GM23338 (cell line): ENCODE data around the gene GYPE. TPM values are rescaled to one million over a fixed set of nuclear protein-coding genes. Genes with fewer than 3 reads are reported as not detected.

ENCODE experiments used
- ATAC-seq: fragments of 200-7000 bp; cut with Tn5 transposase; 3 replicates; pipeline ENCODE4 v1.9.1; 2020
- DNase-seq: peaks from one replicate; pipeline ENCODE4 v3.0.0-alpha.2; 2015; ENCODE audit warnings: low spot score
- H2AFZ ChIP-seq: fragments of 200-600 bp; sonication (generic); 2 replicates; pipeline ENCODE4 v1.8.0; 2016; ENCODE audit warnings: antibody characterized with exemption, mild to moderate bottlenecking, moderate library complexity
- H3F3A ChIP-seq: fragments of 200-600 bp; sonication (generic); replicated peaks from 2 replicates; pipeline ENCODE4 v1.8.0; 2017; ENCODE audit warnings: antibody characterized with exemption, mixed run types, low read depth
- H3K27ac ChIP-seq: fragments of 200-600 bp; sonication (generic); 2 replicates; pipeline ENCODE4 v1.6.1; 2016; ENCODE audit warnings: low read depth
- H3K27me3 ChIP-seq: fragments of 200-600 bp; sonication (generic); 2 replicates; pipeline ENCODE4 v1.8.0; 2016; ENCODE audit warnings: mild to moderate bottlenecking, mixed run types, moderate library complexity; ENCODE audit not compliant: insufficient read depth
- H3K36me3 ChIP-seq: fragments of 200-600 bp; sonication (generic); 2 replicates; pipeline ENCODE4 v1.8.0; 2016; ENCODE audit warnings: mild to moderate bottlenecking; ENCODE audit not compliant: insufficient read depth
- H3K4me1 ChIP-seq: fragments of 200-600 bp; sonication (generic); 2 replicates; pipeline ENCODE4 v1.8.0; 2016; ENCODE audit warnings: mild to moderate bottlenecking, moderate library complexity; ENCODE audit not compliant: insufficient read depth
- H3K4me2 ChIP-seq: fragments of 200-600 bp; sonication (generic); 2 replicates; pipeline ENCODE4 v1.7.1; 2017; ENCODE audit warnings: mixed run types
- H3K4me3 ChIP-seq: fragments of 200-600 bp; sonication (generic); 2 replicates; pipeline ENCODE4 v1.6.1; 2016; ENCODE audit warnings: mixed run types
- H3K79me2 ChIP-seq: fragments of 200-600 bp; sonication (generic); replicated peaks from 2 replicates; pipeline ENCODE4 v1.8.0; 2017; ENCODE audit warnings: mild to moderate bottlenecking; ENCODE audit not compliant: insufficient read depth
- H3K9me2 ChIP-seq: fragments of 200-600 bp; sonication (generic); 2 replicates; pipeline ENCODE4 v1.8.0; 2017; ENCODE audit not compliant: insufficient read depth
- H4K20me1 ChIP-seq: fragments of 200-600 bp; sonication (generic); replicated peaks from 2 replicates; pipeline ENCODE4 v1.8.0; 2017; ENCODE audit warnings: mild to moderate bottlenecking; ENCODE audit not compliant: insufficient read depth
- H3K27ac Mint-ChIP-seq: 2 replicates; pipeline ENCODE4 v1.8.0; 2020; ENCODE audit warnings: inconsistent platforms, mild to moderate bottlenecking, moderate library complexity, mixed read lengths
- H3K27me3 Mint-ChIP-seq: 3 replicates; pipeline ENCODE4 v1.8.0; 2022; ENCODE audit warnings: low read depth, mild to moderate bottlenecking, moderate library complexity, mixed read lengths, inconsistent platforms; ENCODE audit not compliant: insufficient read depth, poor library complexity
- H3K36me3 Mint-ChIP-seq: 3 replicates; pipeline ENCODE4 v1.8.0; 2021; ENCODE audit warnings: low read depth, mild to moderate bottlenecking, inconsistent platforms, moderate library complexity, mixed read lengths
- H3K4me1 Mint-ChIP-seq: 3 replicates; pipeline ENCODE4 v1.8.0; 2020; ENCODE audit warnings: mild to moderate bottlenecking, inconsistent platforms, mixed read lengths
- H3K4me3 Mint-ChIP-seq: 3 replicates; pipeline ENCODE4 v1.8.0; 2021; ENCODE audit warnings: moderate library complexity, mild to moderate bottlenecking, inconsistent platforms, mixed read lengths
- H3K9me3 Mint-ChIP-seq: 3 replicates; pipeline ENCODE4 v1.8.0; 2020; ENCODE audit warnings: moderate library complexity, mild to moderate bottlenecking, inconsistent platforms, mixed read lengths
- CREB1 ChIP-seq: fragments of 250-450 bp; sonication (Bioruptor Pico); IDR thresholded peaks from 2 replicates; pipeline ENCODE4 v1.5.0; 2020; ENCODE audit warnings: low read depth, mild to moderate bottlenecking, moderate library complexity
- CTCF ChIP-seq, 2 experiments: fragments of 200-600 bp in 1 of 2; sonication (generic) in 1 of 2; conservative IDR thresholded peaks; 2 replicates each; pipeline versions ENCODE4 v1.5.1 to v1.6.1; 2016 to 2017; ENCODE audit warnings: antibody characterized with exemption in 2 of 2, low read depth in 2 of 2, mild to moderate bottlenecking in 2 of 2, moderate library complexity in 1 of 2
- ETS1 ChIP-seq: IDR thresholded peaks from 2 replicates; pipeline ENCODE4 v1.6.1; 2016; ENCODE audit warnings: antibody characterized with exemption
- EZH2 ChIP-seq: fragments of 200-600 bp; sonication (generic); IDR thresholded peaks from one replicate; pipeline ENCODE4 v1.8.0; 2017; ENCODE audit warnings: antibody characterized with exemption, mild to moderate bottlenecking, low read depth; ENCODE audit not compliant: unreplicated experiment
- EZH2phosphoT487 ChIP-seq: fragments of 200-600 bp; sonication (generic); IDR thresholded peaks from one replicate; pipeline ENCODE4 v1.8.1; 2018; ENCODE audit warnings: antibody characterized with exemption; ENCODE audit not compliant: unreplicated experiment
- JUNB ChIP-seq: IDR thresholded peaks from one replicate; pipeline ENCODE4 v1.6.1; 2016; ENCODE audit warnings: antibody characterized with exemption; ENCODE audit not compliant: unreplicated experiment
- NANOG ChIP-seq: IDR thresholded peaks from 2 replicates; pipeline ENCODE4 v1.6.1; 2016; ENCODE audit warnings: antibody characterized with exemption, borderline replicate concordance
- REST ChIP-seq: IDR thresholded peaks from one replicate; pipeline ENCODE4 v1.6.1; 2018; ENCODE audit warnings: antibody characterized with exemption; ENCODE audit not compliant: unreplicated experiment
- STAT1 ChIP-seq: IDR thresholded peaks from one replicate; pipeline ENCODE4 v1.6.1; 2016; ENCODE audit warnings: antibody characterized with exemption; ENCODE audit not compliant: unreplicated experiment
- ZNF114 ChIP-seq: fragments of 250-450 bp; sonication (Bioruptor Pico); IDR thresholded peaks from 2 replicates; pipeline ENCODE4 v1.5.0; 2020; ENCODE audit warnings: mild to moderate bottlenecking, moderate library complexity
- polyA plus RNA-seq: library from polyadenylated mRNA; unstranded; fragments of >200 nt; fragmentation: Nextera tagmentation; extraction: Ambion mirVana; gene quantifications from 2 replicates; pipeline ENCODE4 v1.2.1, GENCODE V29; 2016
- total RNA-seq: library from RNA; depleted of rRNA; stranded (reverse); fragments of >200 nt; shearing (Covaris generic); gene quantifications from 2 replicates; pipeline ENCODE4 v1.2.3, GENCODE V29; 2014

The GYPE gene
- total and polyA plus RNA-seq, 2 experiments from 2014 or later = 0.24 TPM; not detected in 1

- TF ChIP-seq REST (no peak), CREB1 (CRISPR knock-in tag) (no peak), ZNF114 (CRISPR knock-in tag) (no peak), NANOG (no peak), CTCF (conservative IDR thresholded peaks at IDR 0.05; ENCODE audit: low read depth in 2 of 2) (no peak)
Measured at GRCh38 chr4:143883529-143883928, 21.8 kb downstream of the GYPE start (continued).

- H3K4me3 Mint-ChIP-seq = no peak overlapping the region
- TF ChIP-seq JUNB (no peak), CTCF (conservative IDR thresholded peaks at IDR 0.05; ENCODE audit: low read depth in 2 of 2) (no peak), ETS1 (no peak), CREB1 (CRISPR knock-in tag) (no peak), EZH2 (no peak), ZNF114 (CRISPR knock-in tag) (no peak), STAT1 (no peak), EZH2phosphoT487 (no peak)
Measured at GRCh38 chr4:143882892-143883291, 22.5 kb downstream of the GYPE start.

More at GRCh38 chr4:143882892-143883291, 22.5 kb downstream of the GYPE start:
- no peaks in the 10 kb centered on the region for H3K27me3 ChIP-seq
- no peaks in the 10 kb centered on the region for H3K4me1 ChIP-seq
- no peaks in the 10 kb centered on the region for H4K20me1 ChIP-seq
- no peak overlapping the region for H2AFZ ChIP-seq
- H3F3A ChIP-seq = no peaks in the 10 kb centered on the region
- Mint-ChIP-seq H3K4me1 (no peaks in the 10 kb centered on the region), H3K9me3 (no peaks in the 10 kb centered on the region), H3K27ac (no peak overlapping the region), H3K36me3 (no peaks in the 10 kb centered on the region), H3K27me3 (no peaks in the 10 kb centered on the region)
- H3K9me2 ChIP-seq = no peaks in the 10 kb centered on the region
- H3K36me3 ChIP-seq = no peaks in the 10 kb centered on the region
- DNase-seq = no peak
- H3K79me2 ChIP-seq = no peaks in the 10 kb centered on the region
- no peak for ATAC-seq
- H3K27ac ChIP-seq = no peak overlapping the region
- H3K4me2 ChIP-seq = no peak overlapping the region
- H3K4me3 ChIP-seq = no peak overlapping the region
